Uterus (tissue), 4 donors: ENCODE data around the gene SCAP. TPM values are rescaled to one million over a fixed set of nuclear protein-coding genes. Genes with fewer than 3 reads are reported as not detected.

Source experiments
- DNase-seq, 2 donors: peaks; one replicate each; pipeline ENCODE4 v3.0.0-alpha.2; 2019 to 2020
- H3K27ac ChIP-seq, 2 donors: fragments of 200-600 bp; sonication (generic); 1 replicate in 1 of 2; 2 replicates in 1 of 2; pipeline ENCODE4 v1.5.1; 2016 to 2018
- H3K27me3 ChIP-seq, 2 donors: fragments of 200-600 bp; sonication (generic); one replicate each; pipeline ENCODE4 v1.5.1; 2018 to 2019; ENCODE audit warnings: control low read depth in 1 of 2
- H3K36me3 ChIP-seq, 2 donors: fragments of 200-600 bp; sonication (generic); one replicate each; pipeline ENCODE4 v1.5.1; 2019; ENCODE audit warnings: control low read depth in 1 of 2
- H3K4me1 ChIP-seq, 2 donors: fragments of 200-600 bp; sonication (generic); one replicate each; pipeline ENCODE4 v1.5.1; 2018 to 2019; ENCODE audit warnings: control low read depth in 1 of 2
- H3K4me3 ChIP-seq, 2 donors: fragments of 200-600 bp; sonication (generic); 1 replicate in 1 of 2; 2 replicates in 1 of 2; pipeline ENCODE4 v1.5.1; 2018 to 2019; ENCODE audit warnings: mild to moderate bottlenecking in 1 of 2
- H3K9me3 ChIP-seq, 2 donors: fragments of 200-600 bp; sonication (generic); one replicate each; pipeline ENCODE4 v1.5.1; 2019; ENCODE audit warnings: control low read depth in 1 of 2
- CTCF ChIP-seq, 4 experiments: fragments of 200-600 bp in 2 of 4; fragments of 450-650 bp in 2 of 4; sonication (generic) in 2 of 4; IDR thresholded peaks; one replicate each; pipeline ENCODE4 v1.5.1; 2016 to 2019; ENCODE audit warnings: antibody characterized with exemption in 4 of 4, mild to moderate bottlenecking in 2 of 4, moderate library complexity in 1 of 4
- POLR2A ChIP-seq, 2 donors: fragments of 450-650 bp; IDR thresholded peaks; one replicate each; pipeline ENCODE4 v1.6.1; 2016; ENCODE audit warnings: antibody characterized with exemption in 2 of 2, mild to moderate bottlenecking in 1 of 2, moderate library complexity in 1 of 2
- intact Hi-C: fragments of 100-400 bp; cut with DNase I; formaldehyde crosslinking; loops from one replicate; pipeline ENCODE4 v1.15.1; 2023; ENCODE audit warnings: low total_unique reads
- total RNA-seq, 4 donors: library from RNA; depleted of rRNA in 3 of 4; stranded (reverse); fragments of >200 nt in 3 of 4; gene quantifications; one replicate each; pipeline versions ENCODE4 v1.1.0 to v1.2.4, GENCODE V29; 2014 to 2023
- donor health status: DM: yes; HTN: yes; CAD: no.

The SCAP gene
- total RNA-seq, 4 donors from 2014 or later = 28.7 to 93.0 (median 48.3) TPM

GRCh38 chr3:47432673-47433072 is 43.1 kb downstream of the SCAP start:
- DNase-seq = no peak
- Histone ChIP-seq H3K27me3 (no peaks in the 10 kb centered on the region), H3K4me3 (no peak overlapping the region), H3K4me1 (no peaks in the 10 kb centered on the region), H3K9me3 (no peaks in the 10 kb centered on the region), H3K36me3 (no peaks in the 10 kb centered on the region), H3K27ac (no peak overlapping the region)
- TF ChIP-seq POLR2A (IDR thresholded peaks at IDR 0.05) (no peak), CTCF (IDR thresholded peaks at IDR 0.05) (no peak)
- intact Hi-C loops = no loop called here

GRCh38 chr3:47431225-47431624 is 44.5 kb downstream of the SCAP start:
- DNase-seq = no peak
- TF ChIP-seq POLR2A (IDR thresholded peaks at IDR 0.05) (no peak), CTCF (IDR thresholded peaks at IDR 0.05) (no peak)
- Histone ChIP-seq H3K36me3 (no peaks in the 10 kb centered on the region), H3K4me1 (no peaks in the 10 kb centered on the region), H3K27me3 (no peaks in the 10 kb centered on the region), H3K4me3 (no peak overlapping the region), H3K27ac (no peak overlapping the region), H3K9me3 (no peaks in the 10 kb centered on the region)
- intact Hi-C loops = no loop called here

GRCh38 chr3:47430606-47431005 is 45.1 kb downstream of the SCAP start:
- Histone ChIP-seq H3K36me3 (no peaks in the 10 kb centered on the region), H3K4me1 (no peaks in the 10 kb centered on the region), H3K27me3 (no peaks in the 10 kb centered on the region), H3K9me3 (no peaks in the 10 kb centered on the region), H3K4me3 (no peak overlapping the region), H3K27ac (no peak overlapping the region)
- TF ChIP-seq CTCF (IDR thresholded peaks at IDR 0.05) (no peak), POLR2A (IDR thresholded peaks at IDR 0.05) (no peak)
- DNase-seq = no peak
- intact Hi-C loops = no loop called here

GRCh38 chr3:47429476-47430270 is 46.1 kb downstream of the SCAP start:
- TF ChIP-seq POLR2A (IDR thresholded peaks at IDR 0.05) (no peak), CTCF (IDR thresholded peaks at IDR 0.05) (no peak)
- no peak for DNase-seq
- intact Hi-C loops = no loop called here

GRCh38 chr3:47428662-47429061 is 47.1 kb downstream of the SCAP start:
- no peaks in the 10 kb centered on the region for H3K36me3 ChIP-seq
- no peak overlapping the region for H3K4me3 ChIP-seq
- intact Hi-C loops = no loop called here
- no peaks in the 10 kb centered on the region for H3K9me3 ChIP-seq
- no peak for DNase-seq
- TF ChIP-seq POLR2A (IDR thresholded peaks at IDR 0.05) (no peak), CTCF (IDR thresholded peaks at IDR 0.05) (no peak)
- H3K27ac ChIP-seq = no peak overlapping the region
- H3K27me3 ChIP-seq = no peaks in the 10 kb centered on the region
- no peaks in the 10 kb centered on the region for H3K4me1 ChIP-seq

More at GRCh38 chr3:47429476-47430270, 46.1 kb downstream of the SCAP start:
- Histone ChIP-seq H3K27me3 (no peaks in the 10 kb centered on the region), H3K9me3 (no peaks in the 10 kb centered on the region), H3K27ac (no peak overlapping the region), H3K36me3 (no peaks in the 10 kb centered on the region), H3K4me3 (no peak overlapping the region), H3K4me1 (no peaks in the 10 kb centered on the region)
